Jurkat, Clone E6-1 (cell line): Measurements from ENCODE around the gene D2HGDH.
A peak's percentile ranks its signal among the peaks of the same experiment; 100 is the strongest.
"Not testable (repeated sequence)": the region's sequence is repeated elsewhere in the genome, so short reads cannot be mapped to it uniquely, and the experiment has no call there.

Experiments used
- DNase-seq: peaks from one replicate; pipeline ENCODE4 v3.0.0-alpha.2; 2011; ENCODE audit warnings: low read depth, low spot score
- H3K4me3 ChIP-seq: 2 replicates; pipeline ENCODE4 v1.5.1; 2011; ENCODE audit warnings: mild to moderate bottlenecking, low read length, control low read depth, moderate library complexity

Gene D2HGDH

DNA sequence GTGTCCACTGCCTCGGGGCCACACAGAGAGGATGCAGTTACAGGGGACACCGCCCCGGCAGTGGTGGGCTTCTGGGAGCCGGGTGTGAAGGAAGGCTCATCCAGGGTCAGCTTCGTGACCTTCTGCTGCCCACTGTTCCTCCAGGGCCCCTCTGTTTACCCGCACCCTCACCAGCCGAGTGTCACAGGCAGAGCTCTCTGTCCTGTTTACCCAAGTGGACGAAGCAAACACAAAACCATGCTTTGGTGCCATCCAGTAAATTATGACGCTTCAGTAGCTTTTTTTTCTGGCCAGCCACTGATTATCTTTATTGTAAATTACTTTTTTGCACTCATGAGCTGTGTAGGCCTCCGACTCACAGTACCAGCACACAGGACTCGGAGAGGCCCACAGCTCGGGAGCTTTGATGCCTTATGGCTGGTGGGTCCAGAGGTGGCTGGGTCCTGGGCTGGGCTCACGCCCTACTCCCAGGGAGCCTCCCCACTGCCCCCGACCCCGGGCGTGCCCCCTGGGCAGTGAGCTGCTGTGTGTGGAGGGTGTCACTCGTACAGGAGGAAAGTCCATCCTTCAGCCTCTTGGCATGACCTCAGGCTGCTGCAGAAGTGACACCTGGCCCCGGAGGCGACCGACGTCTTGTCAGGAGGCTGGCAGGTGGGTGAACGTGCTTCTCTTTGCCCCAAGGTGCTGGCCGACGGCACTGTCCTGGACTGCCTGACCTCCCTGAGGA lies 9.8 kb downstream of the D2HGDH start:
- no peak overlapping the region for H3K4me3 ChIP-seq
- DNase-seq, result no peak

DNA sequence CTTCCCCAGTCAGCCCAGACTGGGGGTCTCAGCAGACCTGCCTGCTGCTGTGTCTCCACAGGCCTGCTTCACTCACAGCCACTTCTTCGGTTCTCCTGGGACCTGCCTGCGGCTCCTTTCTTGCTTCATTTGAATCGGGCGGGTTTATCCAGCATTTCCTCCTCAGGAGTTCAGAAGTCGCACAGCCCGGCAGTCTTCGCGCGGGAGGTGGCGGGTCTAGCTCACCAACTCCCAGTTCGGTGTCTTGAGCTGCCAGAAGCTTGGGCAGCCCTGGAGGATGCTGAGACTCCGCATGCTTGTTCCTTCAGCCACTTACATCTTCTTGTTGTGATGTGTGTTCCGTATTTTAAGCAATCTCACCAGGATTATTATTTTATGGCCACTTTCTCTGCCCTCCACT lies 10.8 kb downstream of the D2HGDH start:
- no peak for DNase-seq
- no peak overlapping the region for H3K4me3 ChIP-seq

DNA sequence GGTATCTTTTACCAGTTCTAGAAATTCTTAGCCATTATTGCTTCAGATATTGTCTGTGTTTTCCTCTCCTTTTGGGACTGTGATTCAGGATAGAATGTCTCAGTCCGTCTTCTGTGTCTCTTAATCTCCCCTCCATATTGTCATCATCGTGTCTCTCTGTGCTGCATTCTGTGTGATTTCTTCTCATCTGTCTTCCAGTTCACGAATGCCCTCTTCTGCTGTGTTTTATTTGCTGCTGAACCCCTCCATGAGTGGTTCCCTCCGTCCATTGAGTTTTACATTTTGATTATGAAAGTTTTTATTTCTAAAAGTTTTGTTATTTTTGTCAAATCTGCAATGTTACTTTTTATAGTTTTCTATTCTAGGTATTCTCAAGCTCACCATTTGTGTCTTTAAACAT lies 11.7 kb downstream of the D2HGDH start:
- DNase-seq, result no peak
- no peak overlapping the region for H3K4me3 ChIP-seq

DNA sequence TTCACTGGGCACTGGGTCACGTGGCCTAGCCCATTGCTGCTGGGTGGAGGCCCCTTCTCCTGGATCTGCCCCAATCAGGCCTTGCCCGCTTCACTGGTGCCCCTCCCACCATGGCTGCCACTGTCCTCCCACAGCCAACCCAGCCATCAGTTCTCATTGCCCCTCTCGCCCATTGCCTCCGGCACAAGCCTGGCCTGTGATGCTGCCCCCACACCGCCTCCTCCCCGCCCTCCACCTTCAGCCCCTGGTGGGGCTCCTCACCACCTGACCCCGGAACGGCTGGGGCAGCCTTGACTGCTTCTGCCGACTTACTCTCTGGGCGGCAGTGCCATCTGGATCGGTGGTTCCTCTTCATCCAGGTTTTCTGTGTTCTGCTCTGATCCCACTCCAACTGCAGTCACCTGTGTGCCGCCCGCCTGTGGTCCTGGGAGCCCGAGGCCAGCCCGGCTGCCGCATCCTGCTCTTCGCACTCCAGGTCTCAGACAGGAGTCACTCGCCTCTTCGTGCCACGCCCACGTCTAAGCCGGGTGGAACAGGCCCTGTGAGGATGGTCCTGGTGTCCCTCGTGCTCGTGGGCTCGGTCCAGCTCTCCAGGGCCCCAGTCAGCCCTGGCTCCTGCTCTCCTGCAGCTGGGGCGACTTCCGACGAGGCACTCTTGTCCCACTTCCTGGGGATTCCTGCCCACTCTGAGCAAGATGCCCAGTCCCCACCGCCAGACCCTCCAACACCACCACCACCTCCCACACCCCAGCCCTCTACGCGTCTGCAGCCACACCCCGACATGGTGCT lies 14.2 kb downstream of the D2HGDH start:
- H3K4me3 ChIP-seq, result no peak overlapping the region
- DNase-seq, result no peak

DNA sequence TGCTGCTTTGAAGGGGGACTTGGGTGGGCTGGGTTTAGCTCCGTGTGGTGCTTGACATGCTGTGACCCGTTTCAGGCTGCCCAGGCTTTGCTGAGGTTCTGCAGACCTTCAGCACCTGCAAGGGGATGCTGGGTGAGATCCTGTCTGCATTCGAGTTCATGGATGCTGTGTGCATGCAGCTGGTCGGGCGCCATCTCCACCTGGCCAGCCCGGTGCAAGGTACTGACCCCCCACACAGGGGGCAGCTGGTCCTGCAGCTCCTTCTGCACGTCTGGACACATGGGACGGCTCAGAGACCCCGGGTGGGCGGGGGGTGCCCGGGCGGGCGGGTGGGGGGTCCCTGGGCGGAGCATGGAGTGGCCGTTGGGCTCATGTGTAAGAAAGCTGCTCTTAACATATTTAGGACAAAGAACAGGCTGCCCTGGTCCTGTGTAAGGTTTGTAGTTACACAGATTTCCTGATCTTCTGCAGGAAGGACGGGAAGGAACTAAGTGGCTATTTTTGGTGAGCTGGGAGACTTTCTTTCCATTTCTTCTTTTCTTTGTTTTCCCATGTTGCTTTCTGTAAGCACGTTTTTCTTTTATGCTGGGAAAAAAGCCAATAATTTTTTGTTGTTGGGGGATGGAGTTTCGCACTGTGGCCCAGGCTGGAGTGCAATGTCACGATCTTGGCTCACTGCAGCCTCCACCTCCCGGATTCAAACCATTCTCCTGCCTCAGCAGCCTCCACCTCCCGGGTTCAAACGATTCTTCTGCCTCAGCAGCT lies 15.8 kb downstream of the D2HGDH start:
- H3K4me3 ChIP-seq, result no peak overlapping the region
- no peak for DNase-seq

DNA sequence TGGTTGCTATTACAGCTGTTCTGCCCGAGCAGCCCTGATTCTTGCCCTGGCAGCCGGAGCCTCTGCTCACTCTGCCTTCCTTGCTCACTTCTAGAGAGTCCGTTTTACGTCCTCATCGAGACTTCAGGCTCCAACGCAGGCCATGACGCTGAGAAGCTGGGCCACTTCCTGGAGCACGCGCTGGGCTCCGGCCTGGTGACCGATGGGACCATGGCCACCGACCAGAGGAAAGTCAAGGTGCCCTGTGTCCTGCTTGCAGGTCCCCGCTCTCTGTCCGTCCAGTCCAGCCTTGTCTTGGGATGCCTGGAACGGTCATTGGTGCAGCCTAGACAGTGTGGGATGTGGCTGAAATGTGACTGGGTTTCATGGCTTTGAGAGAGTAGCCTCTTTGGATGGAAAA lies 16.7 kb downstream of the D2HGDH start:
- no peak for DNase-seq
- no peak overlapping the region for H3K4me3 ChIP-seq

DNA sequence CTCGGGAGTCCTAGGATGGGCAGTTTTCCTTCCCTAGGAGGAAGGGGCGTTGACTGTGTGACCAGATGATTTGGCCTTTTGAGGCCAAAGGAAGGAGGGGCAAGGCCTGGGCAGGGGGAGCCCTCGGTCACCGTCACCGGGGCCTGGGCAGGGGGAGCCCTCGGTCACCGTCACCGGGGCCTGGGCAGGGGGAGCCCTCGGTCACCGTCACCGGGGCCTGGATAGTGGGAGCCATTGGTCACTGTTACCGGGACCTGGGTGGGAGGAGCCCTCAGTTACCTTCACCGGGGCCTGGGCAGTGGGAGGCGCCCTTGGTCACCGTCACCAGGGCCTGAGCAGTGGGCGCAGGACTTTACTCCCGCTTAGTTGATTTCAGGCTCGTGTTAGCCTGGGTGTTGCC lies 17.3 kb downstream of the D2HGDH start:
- no peak for DNase-seq
- no peak overlapping the region for H3K4me3 ChIP-seq

DNA sequence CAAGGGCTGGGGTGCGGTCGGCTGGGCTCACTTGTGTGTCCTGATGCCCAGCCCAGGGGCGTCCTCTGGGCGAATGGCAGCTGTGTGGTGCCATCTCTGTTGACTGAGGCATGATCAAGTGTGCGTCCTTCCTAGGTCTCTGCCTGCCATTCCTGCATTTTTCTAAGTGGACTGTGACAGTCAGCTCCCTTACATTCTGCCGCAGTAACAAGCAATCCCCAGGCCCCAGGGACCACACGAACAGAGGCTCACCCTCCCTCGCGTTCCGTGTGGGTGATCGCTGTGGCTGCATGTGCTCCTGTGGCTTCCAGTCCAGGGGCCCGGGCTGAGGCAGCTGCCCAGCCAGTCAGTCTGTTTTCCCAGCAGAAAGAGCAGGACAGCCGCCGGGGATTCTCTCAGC lies 17.8 kb downstream of the D2HGDH start:
- no peak overlapping the region for H3K4me3 ChIP-seq
- DNase-seq, result no peak

DNA sequence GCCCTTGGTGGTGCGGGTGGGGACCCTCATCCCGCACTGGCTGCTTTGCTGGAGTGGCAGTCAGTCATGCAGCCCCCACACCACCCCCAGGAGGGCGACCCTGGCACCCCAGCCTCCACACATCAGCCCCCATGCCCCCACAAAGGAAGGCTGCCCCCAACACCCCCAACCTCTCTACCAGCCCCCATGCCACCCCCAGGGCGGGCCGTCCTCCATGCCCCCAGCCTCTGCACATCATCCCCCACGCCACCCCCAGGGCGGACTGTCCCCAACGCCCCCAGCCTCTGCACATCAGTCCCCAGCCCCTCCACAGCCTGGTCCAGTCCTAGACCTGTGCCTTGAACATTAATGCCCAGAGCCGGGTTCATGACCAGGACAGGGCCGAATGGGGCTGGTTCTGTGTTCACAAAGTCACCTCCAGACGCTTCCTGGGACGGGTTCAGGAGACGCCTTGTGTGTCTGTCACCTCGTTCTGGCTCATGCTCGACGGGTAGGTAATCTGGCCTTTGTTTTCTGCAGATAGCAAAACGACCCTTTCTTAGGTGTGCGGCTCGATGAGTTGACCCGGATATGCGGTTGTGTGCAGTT lies 18.4 kb downstream of the D2HGDH start:
- DNase-seq, result no peak
- no peak overlapping the region for H3K4me3 ChIP-seq

DNA sequence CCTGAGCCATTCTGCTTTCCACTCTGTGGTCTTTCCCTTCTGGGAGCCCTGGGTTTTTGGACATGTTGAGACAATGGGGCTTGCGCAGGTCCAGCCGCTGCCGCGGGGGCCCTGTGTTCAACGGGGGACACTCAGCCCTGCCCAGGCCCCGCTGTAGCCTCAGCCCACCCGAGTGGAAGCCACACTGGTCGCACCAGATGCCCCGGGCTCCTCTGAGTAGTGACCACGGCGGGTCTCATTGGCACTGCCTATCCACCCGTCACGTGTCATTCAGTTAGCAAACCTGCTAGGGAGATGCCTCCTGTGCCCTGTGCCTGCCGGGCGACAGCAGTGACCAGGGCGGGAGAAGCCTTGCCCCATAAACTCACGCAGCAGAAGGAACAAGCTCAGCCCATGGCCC lies 19.1 kb downstream of the D2HGDH start:
- DNase-seq, result no peak
- no peak overlapping the region for H3K4me3 ChIP-seq

DNA sequence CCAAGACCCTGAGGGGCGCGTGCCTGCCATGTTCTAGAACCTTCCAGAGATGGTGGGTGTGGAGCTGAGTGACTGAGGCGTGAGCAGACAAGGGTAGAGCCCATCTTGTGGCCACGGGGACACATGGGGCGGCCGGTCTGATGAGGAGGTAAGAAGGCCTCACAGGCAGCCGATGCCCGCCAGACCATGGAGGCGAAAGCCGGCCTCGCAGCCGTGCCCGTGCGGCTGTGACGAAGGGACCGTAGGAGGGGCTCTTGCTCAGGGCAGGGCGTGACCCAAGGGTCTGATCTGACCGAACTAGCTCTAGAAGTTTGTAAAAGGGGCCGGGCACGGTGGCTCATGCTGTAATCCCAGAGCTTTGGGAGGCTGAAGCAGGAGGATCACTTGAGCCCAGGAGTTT lies 19.6 kb downstream of the D2HGDH start:
- DNase-seq, result no peak
- H3K4me3 ChIP-seq, result no peak overlapping the region

DNA sequence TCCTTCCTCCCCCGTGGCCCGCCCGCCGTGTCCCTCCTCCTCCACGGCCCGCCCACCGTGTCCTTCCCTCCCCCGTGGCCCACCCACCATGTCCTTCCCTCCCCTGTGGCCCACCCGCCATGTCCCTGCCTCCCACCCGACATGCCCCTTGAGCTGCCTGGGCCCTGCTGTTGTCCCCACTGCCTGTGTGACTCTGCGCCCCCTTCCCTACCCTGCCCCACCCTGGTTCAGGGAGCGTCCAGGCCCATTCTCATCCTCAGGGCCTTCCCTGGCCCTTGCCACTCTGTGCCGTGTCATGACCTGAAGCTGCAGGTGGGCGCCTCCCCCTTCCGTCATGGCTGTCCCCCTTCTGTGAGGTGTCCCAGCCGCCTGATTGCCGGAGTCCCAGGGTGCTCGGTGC lies 20.7 kb downstream of the D2HGDH start:
- H3K4me3 ChIP-seq, result no peak overlapping the region
- DNase-seq, result no peak

DNA sequence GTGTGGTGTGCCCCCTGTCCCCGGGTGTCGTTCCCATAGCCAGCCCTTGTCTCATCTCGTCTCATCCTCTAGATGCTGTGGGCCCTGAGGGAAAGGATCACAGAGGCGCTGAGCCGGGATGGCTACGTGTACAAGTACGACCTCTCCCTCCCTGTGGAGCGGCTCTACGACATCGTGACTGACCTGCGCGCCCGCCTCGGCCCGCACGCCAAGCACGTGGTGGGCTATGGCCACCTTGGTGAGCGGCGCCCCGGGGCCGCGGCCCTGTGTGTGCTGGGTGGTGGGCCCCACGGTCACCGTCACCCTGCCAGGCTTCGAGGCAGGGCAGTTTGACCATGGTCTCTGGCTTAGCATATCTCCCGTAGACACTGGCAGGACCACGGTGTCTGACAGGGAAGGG lies 21.3 kb downstream of the D2HGDH start:
- no peak overlapping the region for H3K4me3 ChIP-seq
- no peak for DNase-seq

DNA sequence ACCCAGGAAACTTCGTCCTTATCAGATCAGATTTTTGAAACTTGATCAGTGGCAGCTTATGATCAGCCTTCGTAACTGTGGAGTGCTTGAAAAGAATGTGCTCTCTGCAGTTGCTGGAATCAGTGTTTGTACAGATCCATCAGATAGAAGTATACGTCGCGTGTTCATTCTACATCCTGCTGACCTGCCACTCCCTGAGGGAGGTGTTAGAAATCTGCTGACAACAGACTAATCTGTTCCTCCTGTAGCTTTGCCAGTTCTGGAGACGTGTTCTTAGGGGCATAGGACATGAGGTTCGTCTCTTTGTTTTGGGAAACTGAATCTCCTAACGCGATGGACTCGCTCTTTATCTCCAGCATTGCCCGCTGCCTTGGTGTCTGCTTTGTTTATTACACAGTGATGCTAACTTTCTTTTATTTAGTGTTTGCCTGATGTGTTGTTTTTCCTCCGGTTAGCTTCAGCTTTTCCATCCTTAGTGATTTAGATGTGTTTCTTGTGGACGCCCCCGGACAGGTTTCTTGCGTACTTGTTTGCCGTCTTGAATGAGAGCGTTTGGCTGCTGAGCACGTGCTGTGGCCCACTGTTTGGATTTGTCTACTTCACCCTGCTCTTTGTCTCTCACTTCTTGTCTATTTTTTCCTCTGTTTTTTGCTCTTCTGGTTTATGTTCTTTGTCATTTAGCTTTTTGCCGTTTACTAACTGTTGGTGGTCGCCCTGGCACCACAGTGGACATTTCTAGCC lies 24.8 kb downstream of the D2HGDH start:
- no peak for DNase-seq
- H3K4me3 ChIP-seq, result no peak overlapping the region

DNA sequence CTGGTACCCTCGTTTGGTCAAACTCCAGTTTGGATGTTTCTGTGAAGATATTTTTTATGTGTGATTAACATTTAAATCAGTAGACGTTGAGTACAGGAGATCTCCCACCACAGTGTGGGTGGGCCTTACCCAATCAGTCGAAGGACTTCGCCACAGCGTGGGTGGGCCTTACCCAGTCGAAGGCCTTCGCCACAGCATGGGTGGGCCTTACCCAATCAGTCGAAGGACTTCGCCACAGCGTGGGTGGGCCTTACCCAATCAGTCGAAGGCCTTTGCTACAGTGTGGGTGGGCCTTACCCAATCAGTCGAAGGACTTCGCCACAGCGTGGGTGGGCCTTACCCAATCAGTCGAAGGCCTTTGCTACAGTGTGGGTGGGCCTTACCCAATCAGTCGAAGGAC lies 25.5 kb downstream of the D2HGDH start:
- not testable (repeated sequence) for H3K4me3 ChIP-seq, DNase-seq

DNA sequence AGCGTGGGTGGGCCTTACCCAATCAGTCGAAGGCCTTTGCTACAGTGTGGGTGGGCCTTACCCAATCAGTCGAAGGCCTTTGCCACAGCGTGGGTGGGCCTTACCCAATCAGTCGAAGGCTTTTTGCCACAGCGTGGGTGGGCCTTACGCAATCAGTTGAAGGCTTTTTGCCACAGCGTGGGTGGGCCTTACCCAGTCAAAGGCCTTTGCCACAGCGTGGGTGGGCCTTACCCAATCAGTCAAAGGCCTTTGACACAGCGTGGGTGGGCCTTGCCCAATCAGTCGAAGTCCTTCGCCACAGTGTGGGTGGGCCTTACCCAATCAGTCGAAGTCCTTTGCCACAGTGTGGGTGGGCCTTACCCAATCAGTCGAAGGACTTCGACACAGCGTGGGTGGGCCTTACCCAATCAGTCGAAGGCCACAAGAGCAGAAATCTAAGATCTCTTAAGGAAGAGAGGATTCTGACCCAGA lies 25.9 kb downstream of the D2HGDH start:
- DNase-seq, result no peak
- H3K4me3 ChIP-seq, result no peak overlapping the region

DNA sequence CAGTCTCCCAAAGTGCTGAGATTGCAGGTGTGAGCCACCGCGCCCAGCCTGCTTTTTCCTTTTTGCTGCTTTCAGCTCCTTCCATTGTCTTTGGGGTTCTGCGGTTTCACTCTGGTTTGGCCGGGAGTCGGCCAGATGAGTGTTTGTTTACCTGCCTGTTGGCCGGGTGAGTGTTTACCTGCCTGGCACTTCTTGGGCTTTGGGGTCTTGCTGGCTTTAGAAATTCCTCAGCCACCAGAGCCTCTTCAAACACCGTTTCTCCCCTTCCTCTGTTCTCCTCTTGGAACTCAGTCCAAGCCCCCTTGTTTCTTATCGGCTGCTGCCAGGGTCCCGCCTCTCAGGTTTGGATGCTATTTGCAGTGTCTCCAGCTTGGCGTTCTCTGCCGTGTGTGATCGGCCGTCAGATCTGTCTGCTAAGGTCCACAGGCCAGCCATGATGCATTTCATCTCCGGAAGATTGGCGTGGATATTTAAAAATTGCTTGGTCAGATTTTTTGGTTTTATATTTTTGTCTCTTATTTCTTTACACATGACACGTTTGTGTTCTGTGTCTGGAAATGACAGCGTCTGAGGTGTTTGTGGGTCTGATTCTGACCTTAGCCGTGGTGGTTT lies 28.0 kb downstream of the D2HGDH start:
- DNase-seq, result no peak
- H3K4me3 ChIP-seq, result peak overlapping the region; percentile 21

DNA sequence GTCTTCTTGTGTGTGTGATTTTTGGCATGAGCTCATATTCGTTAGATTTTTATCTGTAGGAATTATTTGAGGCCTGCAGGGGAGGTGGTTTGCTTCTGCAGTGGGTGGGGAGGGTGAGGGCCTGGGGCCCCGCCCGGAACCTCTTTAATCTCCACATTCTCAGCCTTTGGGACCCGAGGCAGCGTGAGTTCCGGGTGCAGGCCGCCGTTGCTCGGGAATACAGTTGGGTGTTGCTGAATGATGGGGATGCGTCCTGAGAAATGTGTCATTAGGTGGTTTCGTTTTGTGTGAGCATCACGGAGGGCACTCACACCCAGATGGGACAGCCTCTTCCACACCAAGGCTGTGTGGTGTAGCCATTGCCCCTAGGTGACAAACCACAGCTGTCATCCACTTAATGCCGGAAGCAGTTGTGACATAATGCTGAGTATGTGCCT lies 28.5 kb downstream of the D2HGDH start:
- DNase-seq, result peak; percentile 71
- H3K4me3 ChIP-seq, result peak overlapping the region; percentile 21
